ENCODE results near the gene BCAS3.

DNA sequence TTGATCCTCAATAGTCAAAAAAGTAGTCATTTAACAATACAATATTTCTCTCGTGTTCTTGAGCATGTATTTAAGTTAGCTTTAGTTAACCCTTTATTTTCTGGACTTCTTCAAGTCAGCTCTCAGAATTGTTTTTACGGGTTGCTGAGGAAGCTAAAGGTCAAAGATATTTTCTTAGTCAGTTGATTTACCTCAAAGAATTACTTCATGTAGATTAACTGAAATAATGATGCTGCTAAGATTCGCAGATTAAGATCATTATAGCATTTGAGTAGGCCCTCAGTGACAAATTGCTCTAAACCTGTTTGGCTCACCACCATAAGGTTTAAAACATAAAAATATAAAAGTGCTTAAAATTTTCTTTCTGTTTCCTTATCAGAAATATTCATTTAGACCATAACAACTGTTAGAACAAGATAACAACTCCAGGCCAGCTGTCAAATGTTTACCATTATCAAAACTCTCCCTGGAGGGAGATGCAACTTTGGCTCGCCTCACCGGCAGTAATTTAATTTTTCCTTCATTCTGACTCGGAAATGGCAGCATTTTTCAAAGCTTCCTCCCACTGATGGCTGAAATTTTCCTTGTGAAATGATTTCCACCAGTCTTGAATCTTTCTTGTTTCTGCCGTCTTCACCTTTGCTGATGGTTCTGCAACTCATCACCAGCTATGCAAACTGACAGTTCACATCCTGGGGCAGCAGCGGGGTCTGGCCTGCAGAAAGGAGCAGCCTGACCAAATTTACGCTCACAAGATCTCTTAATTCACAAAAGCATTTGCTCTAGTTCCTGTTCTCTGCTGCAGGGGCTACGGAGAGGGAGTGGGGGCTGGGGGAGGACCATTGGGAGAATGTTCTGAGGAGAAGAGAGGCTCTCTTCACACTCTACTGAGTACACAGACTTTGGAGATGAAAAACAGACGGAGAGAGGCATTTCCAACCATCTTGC, 467.2 kb downstream of the BCAS3 start:
- TF ChIP-seq POLR2A (IDR thresholded peaks at IDR 0.05; ENCODE audit: borderline replicate concordance, extremely low read depth, insufficient read depth, insufficient read length) (no peak), FOSL1 (IDR thresholded peaks at IDR 0.05; ENCODE audit: low read depth) (no peak), CEBPB (IDR thresholded peaks at IDR 0.05; ENCODE audit: low read depth) (no peak)

Measured in HCT116 (cell line).